RWPE2 (cell line): ENCODE measurements around the gene CWC15.

ENCODE experiments used
- ATAC-seq: fragments of 200-7000 bp; cut with Tn5 transposase; 3 replicates; pipeline ENCODE4 v1.9.1; 2021; ENCODE audit warnings: low read depth
- DNase-seq: peaks from one replicate; pipeline ENCODE4 v3.0.0-alpha.2; 2020; ENCODE audit warnings: low spot score
- H3K27ac ChIP-seq: fragments of 450-650 bp; 2 replicates; pipeline ENCODE4 v1.5.1; 2017; ENCODE audit warnings: mild to moderate bottlenecking; ENCODE audit not compliant: poor library complexity, severe bottlenecking
- H3K27me3 ChIP-seq: fragments of 250-450 bp; sonication (Bioruptor Pico); 2 replicates; pipeline ENCODE4 v1.5.1; 2021; ENCODE audit warnings: mild to moderate bottlenecking, moderate library complexity; ENCODE audit not compliant: insufficient read depth, poor library complexity, severe bottlenecking
- H3K36me3 ChIP-seq: fragments of 250-450 bp; sonication (Bioruptor Pico); 2 replicates; pipeline ENCODE4 v1.5.1; 2020; ENCODE audit warnings: low read depth, mild to moderate bottlenecking, moderate library complexity
- H3K4me1 ChIP-seq: fragments of 250-450 bp; sonication (Bioruptor Pico); 2 replicates; pipeline ENCODE4 v1.5.1; 2021; ENCODE audit warnings: mild to moderate bottlenecking, moderate library complexity; ENCODE audit not compliant: insufficient read depth, poor library complexity, severe bottlenecking
- H3K4me3 ChIP-seq: fragments of 250-450 bp; sonication (Bioruptor Pico); 2 replicates; pipeline ENCODE4 v1.5.1; 2021; ENCODE audit warnings: mild to moderate bottlenecking, moderate library complexity; ENCODE audit not compliant: severe bottlenecking
- H3K9me3 ChIP-seq: fragments of 250-450 bp; sonication (Bioruptor Pico); 2 replicates; pipeline ENCODE4 v1.5.1; 2021; ENCODE audit warnings: mild to moderate bottlenecking, moderate library complexity; ENCODE audit not compliant: severe bottlenecking
- CTCF ChIP-seq: fragments of 450-650 bp; IDR thresholded peaks from one replicate; pipeline ENCODE4 v1.5.1; 2017; ENCODE audit warnings: mild to moderate bottlenecking, moderate library complexity; ENCODE audit not compliant: poor library complexity, severe bottlenecking

The CWC15 gene

GRCh38 chr11:94958121-94958696 is 15.1 kb downstream of the CWC15 start:
- peaks cover 23% of the 10 kb centered on the region for H3K36me3 ChIP-seq
- 0 out of 3 replicates have a peak, but pooled peaks have one; percentile 23 for ATAC-seq
- no peak for DNase-seq
- H3K4me1 ChIP-seq, result no peaks in the 10 kb centered on the region
- H3K27me3 ChIP-seq, result no peaks in the 10 kb centered on the region
- no peak overlapping the region for H3K27ac ChIP-seq
- H3K9me3 ChIP-seq, result no peaks in the 10 kb centered on the region
- no peak for TF ChIP-seq CTCF
- no peak overlapping the region for H3K4me3 ChIP-seq

- H3K27ac ChIP-seq, result no peak overlapping the region
- H3K36me3 ChIP-seq, result peaks cover 11% of the 10 kb centered on the region
- DNase-seq (no peak), ATAC-seq (peak; percentile 61; the same call in 2 of the 3 replicates)
- no peaks in the 10 kb centered on the region for H3K9me3 ChIP-seq
- H3K27me3 ChIP-seq, result no peaks in the 10 kb centered on the region
- TF ChIP-seq CTCF, result no peak
- no peak overlapping the region for H3K4me3 ChIP-seq
- H3K4me1 ChIP-seq, result no peaks in the 10 kb centered on the region
Observed at GRCh38 chr11:94956963-94957362, 16.4 kb downstream of the CWC15 start.

- Histone ChIP-seq H3K36me3 (no peaks in the 10 kb centered on the region), H3K27me3 (no peaks in the 10 kb centered on the region), H3K4me3 (no peak overlapping the region), H3K4me1 (no peaks in the 10 kb centered on the region), H3K27ac (no peak overlapping the region), H3K9me3 (no peaks in the 10 kb centered on the region)
- ATAC-seq (no peak), DNase-seq (no peak)
- no peak for TF ChIP-seq CTCF
Observed at GRCh38 chr11:94954753-94955152, 18.6 kb downstream of the CWC15 start.

- no peak overlapping the region for H3K27ac ChIP-seq
- H3K4me1 ChIP-seq, result no peaks in the 10 kb centered on the region
- no peaks in the 10 kb centered on the region for H3K9me3 ChIP-seq
- H3K4me3 ChIP-seq, result no peak overlapping the region
- H3K27me3 ChIP-seq, result no peaks in the 10 kb centered on the region
- DNase-seq (no peak), ATAC-seq (no peak)
- no peaks in the 10 kb centered on the region for H3K36me3 ChIP-seq
- TF ChIP-seq CTCF, result no peak
Observed at GRCh38 chr11:94948070-94948617, 25.2 kb downstream of the CWC15 start.

GRCh38 chr11:94946812-94947211 is 26.5 kb downstream of the CWC15 start:
- H3K9me3 ChIP-seq, result no peaks in the 10 kb centered on the region
- H3K27ac ChIP-seq, result no peak overlapping the region
- H3K4me3 ChIP-seq, result no peak overlapping the region
- no peak for DNase-seq
- ATAC-seq, result no peak
- no peaks in the 10 kb centered on the region for H3K27me3 ChIP-seq
- no peaks in the 10 kb centered on the region for H3K4me1 ChIP-seq
- TF ChIP-seq CTCF, result no peak
- H3K36me3 ChIP-seq, result no peaks in the 10 kb centered on the region
